Right lung (tissue), 5 donors: ENCODE results near the gene MYOM1. TPM values are rescaled to one million over a fixed set of nuclear protein-coding genes. Genes with fewer than 3 reads are reported as not detected.
A peak's percentile ranks its signal among the peaks of the same experiment; 100 is the strongest.

Source experiments
- DNase-seq, 2 donors: peaks; one replicate each; pipeline ENCODE4 v3.0.0-alpha.2; 2013
- polyA plus RNA-seq, 5 donors: library from polyadenylated mRNA; unstranded; fragments of 120-200 nt; gene quantifications; one replicate each; pipeline versions ENCODE4 v1.2.1 to v1.2.3, GENCODE V29; 2013; ENCODE audit warnings: inconsistent platforms in 1 of 5, low replicate concordance in 1 of 5; ENCODE audit not compliant: insufficient read length in 5 of 5, insufficient read depth in 1 of 5

MYOM1 gene
- polyA plus RNA-seq, 5 donors = 2.6 to 29.9 (median 4.0) TPM

- no peak for DNase-seq
These were observed 29.9 kb downstream of the MYOM1 start for GRCh38 chr18:3189884-3190283.

- no peak for DNase-seq
These were observed 32.8 kb downstream of the MYOM1 start for GRCh38 chr18:3186678-3187658.

DNA sequence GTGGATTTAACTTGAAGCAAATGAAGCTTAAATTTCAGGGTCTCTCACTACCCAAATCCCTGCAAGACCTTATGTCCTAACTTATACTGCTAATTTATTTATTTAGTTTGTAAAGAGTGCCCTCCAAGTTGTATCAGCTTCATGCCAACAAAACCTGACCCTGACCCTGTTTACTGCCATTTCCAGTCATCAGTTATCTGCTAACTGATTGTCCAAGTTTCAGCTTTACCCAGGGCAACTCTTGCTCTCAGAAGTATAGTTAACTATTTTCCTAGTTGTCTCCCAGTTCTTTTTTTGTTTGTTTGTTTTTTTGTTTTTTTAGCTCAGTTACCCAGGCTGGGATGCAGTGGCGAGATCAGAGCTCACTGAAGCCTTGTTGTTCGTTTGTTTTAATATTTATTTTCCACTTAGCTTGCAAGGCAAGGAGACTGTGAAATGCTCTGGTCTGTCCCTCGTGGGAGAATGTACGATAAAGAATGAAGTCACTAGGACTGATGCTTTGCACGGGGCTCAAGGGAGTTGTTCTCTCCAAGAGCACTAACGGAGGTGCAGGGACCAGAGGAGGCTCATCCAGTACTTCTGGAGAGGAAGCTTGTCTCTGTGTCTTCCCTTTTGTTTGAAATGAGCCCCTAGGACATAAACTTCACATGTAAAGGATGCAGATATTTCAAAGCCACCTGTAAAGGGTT, 35.3 kb downstream of the MYOM1 start:
- no peak for DNase-seq

DNA sequence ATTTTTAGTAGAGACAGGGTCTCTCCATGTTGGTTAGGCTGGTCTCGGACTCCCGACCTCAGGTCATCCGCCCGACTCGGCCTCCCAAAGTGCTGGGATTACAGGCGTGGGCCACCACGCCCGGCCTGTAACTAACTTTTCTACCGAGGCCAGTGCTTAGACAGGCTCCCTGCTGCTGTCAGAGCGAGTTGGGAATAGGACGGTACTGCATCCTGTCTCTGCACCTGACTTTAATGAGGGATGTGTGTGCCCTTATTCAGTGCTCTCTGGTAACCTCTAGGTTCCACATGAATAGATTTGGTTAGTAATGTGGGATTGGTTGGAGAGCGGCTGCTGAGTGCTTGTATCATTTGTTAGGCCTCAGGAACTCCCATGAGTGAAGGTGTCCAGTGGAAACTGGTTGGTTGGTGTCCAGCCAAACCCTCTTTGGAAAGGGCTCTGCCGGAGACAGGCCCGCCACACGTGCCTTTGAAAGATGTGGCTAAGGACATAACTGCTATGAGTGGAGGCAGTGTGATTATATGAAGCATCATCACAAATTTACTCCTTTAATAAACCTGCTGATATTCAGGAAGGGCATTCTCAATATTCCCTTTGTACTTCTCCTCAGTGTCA, 36.6 kb downstream of the MYOM1 start:
- DNase-seq = no peak

DNA sequence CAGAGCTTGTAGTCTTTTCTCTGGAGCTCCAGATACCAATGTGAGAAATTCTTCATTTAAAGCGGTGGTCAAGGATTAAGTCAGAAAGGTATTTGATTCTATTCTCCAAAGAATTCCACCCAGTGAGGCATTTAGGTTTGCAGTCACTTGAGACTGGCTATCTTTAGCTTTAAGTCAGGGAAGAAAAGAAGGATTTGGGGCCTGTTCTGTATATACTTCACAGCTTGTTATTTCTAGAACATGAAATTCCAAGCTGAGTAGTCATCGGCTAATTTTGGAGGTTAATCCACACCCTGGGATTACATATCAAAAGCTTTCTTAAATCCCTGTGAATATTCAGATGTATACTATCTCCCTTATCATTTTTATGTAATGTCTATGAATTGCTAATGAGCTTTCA, 39.4 kb downstream of the MYOM1 start:
- no peak for DNase-seq

GRCh38 chr18:3179430-3180089, 40.2 kb downstream of the MYOM1 start:
- DNase-seq = no peak

GRCh38 chr18:3177902-3178687, 41.7 kb downstream of the MYOM1 start:
- DNase-seq = no peak

DNA sequence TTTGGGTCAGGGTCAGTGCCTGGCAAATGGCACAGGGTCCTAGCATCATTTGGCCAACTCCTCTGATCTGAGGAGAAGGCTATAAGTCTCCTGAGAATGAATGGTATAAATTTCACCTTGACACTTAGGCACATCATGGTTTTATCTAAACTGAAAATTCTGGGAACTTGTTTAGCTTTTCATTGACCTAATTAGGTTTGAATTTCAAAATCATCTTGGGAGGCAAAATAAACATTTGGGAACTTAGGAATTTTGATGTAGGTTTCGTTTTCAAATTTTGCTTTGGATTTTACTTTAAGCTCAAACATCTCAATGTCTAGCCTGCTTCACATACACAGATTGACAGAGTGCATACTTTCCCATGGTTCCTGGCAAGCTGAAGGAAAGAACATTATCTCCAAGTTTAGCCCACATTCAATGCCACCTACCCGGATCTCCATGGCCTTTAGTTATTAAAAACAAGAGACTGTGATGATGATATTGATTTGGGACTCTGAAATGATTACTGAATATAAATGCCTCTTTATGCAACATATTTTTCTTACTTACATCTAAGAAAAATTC, 44.5 kb downstream of the MYOM1 start:
- no peak for DNase-seq

GRCh38 chr18:3172097-3172496, 47.7 kb downstream of the MYOM1 start:
- no peak for DNase-seq

- DNase-seq = peak; percentile 55 to 57
These were observed 48.1 kb downstream of the MYOM1 start for GRCh38 chr18:3171631-3172030.

GRCh38 chr18:3170441-3171161, 49.2 kb downstream of the MYOM1 start:
- no peak for DNase-seq

DNA sequence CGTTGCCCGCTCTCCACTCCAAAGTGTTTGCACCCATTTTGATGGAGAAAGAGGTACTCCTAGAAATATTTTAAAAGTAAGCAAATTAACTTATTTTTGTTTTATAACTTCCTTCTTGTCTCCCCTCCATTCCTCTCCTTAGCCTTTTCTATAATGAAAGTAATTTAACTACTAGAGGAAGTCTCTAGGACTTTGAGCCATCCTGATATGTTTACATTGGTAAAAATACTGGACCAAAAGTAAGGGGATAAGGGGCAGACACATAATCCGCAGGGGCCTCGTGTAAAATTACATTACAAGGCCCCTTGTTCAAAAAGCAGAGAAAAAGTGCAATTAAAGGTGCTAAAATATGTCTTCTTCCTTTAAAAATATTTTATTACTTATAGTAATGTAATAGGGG, 55.4 kb downstream of the MYOM1 start:
- no peak for DNase-seq

GRCh38 chr18:3163968-3164367, 55.8 kb downstream of the MYOM1 start:
- no peak for DNase-seq

- DNase-seq = no peak
These were observed 57.6 kb downstream of the MYOM1 start for GRCh38 chr18:3162181-3162580.

- no peak for DNase-seq
These were observed 59.9 kb downstream of the MYOM1 start for GRCh38 chr18:3159830-3160229.

DNA sequence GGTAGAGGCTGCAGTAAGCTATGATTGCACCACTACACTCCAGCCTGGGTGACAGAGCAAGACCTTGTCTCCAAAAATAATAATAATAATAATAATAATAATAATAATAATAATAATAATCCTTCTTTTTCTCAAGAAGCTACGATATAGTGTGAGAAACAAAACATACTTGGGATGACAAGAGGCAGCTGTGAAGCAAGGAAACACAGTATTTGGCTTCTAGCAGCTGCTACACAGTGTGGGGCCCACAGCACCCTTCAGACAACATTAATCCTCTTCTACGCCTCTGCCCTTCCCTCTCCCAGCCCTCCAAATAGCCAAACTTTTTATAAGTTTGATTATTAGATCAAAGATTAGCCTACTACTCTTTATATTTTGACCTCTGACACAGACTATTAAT, 62.2 kb downstream of the MYOM1 start:
- DNase-seq = no peak

DNA sequence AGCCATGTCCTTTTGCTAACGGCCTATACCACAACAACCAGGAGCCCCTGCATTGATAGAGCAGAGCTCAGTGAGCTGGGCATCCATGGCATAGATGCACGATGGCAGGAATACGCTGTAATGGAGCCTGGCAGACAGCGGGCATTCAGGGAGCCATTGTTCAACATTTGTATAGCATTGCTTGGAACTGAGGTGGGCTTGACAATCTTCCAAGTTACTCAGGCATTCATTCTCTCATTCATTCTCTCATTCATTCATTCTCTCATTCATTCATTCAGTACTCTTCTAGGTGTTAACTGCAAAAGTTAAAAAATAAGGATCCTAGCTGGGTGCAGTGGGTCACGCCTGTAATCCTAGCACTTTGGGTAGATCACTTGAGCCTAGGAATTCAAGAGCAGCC, 62.7 kb downstream of the MYOM1 start:
- DNase-seq = no peak

- no peak for DNase-seq
These were observed 63.5 kb downstream of the MYOM1 start for GRCh38 chr18:3156325-3156640.

- DNase-seq = no peak
These were observed 65.6 kb downstream of the MYOM1 start for GRCh38 chr18:3154214-3154613.

GRCh38 chr18:3153107-3153704, 66.6 kb downstream of the MYOM1 start:
- no peak for DNase-seq
